ENCODE data around the gene RNF39. TPM values are rescaled to one million over a fixed set of nuclear protein-coding genes. Genes with fewer than 3 reads are reported as not detected.
A peak's percentile ranks its signal among the peaks of the same experiment; 100 is the strongest.

The RNF39 gene
- total RNA-seq, 1 donor from 2014 or later = 18.2 TPM

GRCh38 chr6:30100585-30101443 lies 25.2 kb upstream of the RNF39 start:
- Histone ChIP-seq H3K27ac (peak overlapping the region; percentile 44), H3K4me1 (peaks cover 27% of the 10 kb centered on the region), H3K36me3 (no peaks in the 10 kb centered on the region), H3K9me3 (no peaks in the 10 kb centered on the region), H3K27me3 (no peaks in the 10 kb centered on the region), H3K4me3 (peak overlapping the region; percentile 38 to 41)
- DNase-seq (ENCODE audit: extremely low spot score in 2 of 2) = no peak
- intact Hi-C loops (cut with DNase I) = no loop called here
- TF ChIP-seq, protein P1, sequence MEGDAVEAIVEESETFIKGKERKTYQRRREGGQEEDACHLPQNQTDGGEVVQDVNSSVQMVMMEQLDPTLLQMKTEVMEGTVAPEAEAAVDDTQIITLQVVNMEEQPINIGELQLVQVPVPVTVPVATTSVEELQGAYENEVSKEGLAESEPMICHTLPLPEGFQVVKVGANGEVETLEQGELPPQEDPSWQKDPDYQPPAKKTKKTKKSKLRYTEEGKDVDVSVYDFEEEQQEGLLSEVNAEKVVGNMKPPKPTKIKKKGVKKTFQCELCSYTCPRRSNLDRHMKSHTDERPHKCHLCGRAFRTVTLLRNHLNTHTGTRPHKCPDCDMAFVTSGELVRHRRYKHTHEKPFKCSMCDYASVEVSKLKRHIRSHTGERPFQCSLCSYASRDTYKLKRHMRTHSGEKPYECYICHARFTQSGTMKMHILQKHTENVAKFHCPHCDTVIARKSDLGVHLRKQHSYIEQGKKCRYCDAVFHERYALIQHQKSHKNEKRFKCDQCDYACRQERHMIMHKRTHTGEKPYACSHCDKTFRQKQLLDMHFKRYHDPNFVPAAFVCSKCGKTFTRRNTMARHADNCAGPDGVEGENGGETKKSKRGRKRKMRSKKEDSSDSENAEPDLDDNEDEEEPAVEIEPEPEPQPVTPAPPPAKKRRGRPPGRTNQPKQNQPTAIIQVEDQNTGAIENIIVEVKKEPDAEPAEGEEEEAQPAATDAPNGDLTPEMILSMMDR (IDR thresholded peaks at IDR 0.05) = no peak
- no peak for TF ChIP-seq POLR2A (IDR thresholded peaks at IDR 0.05)
- TF ChIP-seq POLR2AphosphoS5 (IDR thresholded peaks at IDR 0.05; ENCODE audit: insufficient read depth in 1 of 2, low read depth in 1 of 2) = peak in 1 of 2 donors; percentile 51

DNA sequence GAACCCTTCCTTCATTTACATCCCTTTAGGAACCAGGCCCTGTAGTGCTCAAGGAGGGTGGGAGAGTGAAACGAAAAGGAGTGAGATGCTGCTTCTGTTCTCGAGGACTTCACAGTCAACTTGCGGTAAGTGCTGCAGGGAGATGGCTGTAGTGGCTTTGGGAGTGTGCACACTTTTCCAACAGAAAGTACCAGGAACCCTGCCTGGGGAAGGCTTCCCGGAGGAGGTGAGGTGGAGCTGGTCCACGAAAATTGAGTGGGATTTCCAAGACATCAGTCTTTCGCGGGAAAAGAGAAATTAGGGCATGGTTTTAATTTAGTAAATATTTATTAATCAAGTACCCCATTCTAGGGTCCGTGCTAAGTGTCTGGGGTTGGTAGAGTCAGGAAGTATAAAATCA lies 24.6 kb upstream of the RNF39 start:
- intact Hi-C loops (cut with DNase I) = no loop called here

GRCh38 chr6:30097902-30098768 lies 22.6 kb upstream of the RNF39 start:
- no peak for DNase-seq (ENCODE audit: extremely low spot score in 2 of 2)
- Histone ChIP-seq H3K27me3 (no peaks in the 10 kb centered on the region), H3K4me1 (peaks cover 27% of the 10 kb centered on the region), H3K27ac (no peak overlapping the region), H3K36me3 (no peaks in the 10 kb centered on the region), H3K9me3 (no peaks in the 10 kb centered on the region), H3K4me3 (no peak overlapping the region)
- intact Hi-C loops (cut with DNase I) = no loop called here
- TF ChIP-seq POLR2A (IDR thresholded peaks at IDR 0.05) = no peak
- TF ChIP-seq, protein P1 (IDR thresholded peaks at IDR 0.05) = no peak

More for the DNA sequence above, 24.6 kb upstream of the RNF39 start:
- Histone ChIP-seq H3K9me3 (no peaks in the 10 kb centered on the region), H3K27ac (no peak overlapping the region), H3K4me3 (peak overlapping the region in 1 of 2 donors; percentile 41), H3K27me3 (no peaks in the 10 kb centered on the region), H3K36me3 (no peaks in the 10 kb centered on the region), H3K4me1 (peaks cover 27% of the 10 kb centered on the region)
- no peak for DNase-seq (ENCODE audit: extremely low spot score in 2 of 2)
- TF ChIP-seq POLR2A (IDR thresholded peaks at IDR 0.05) (no peak), POLR2AphosphoS5 (IDR thresholded peaks at IDR 0.05; ENCODE audit: insufficient read depth in 1 of 2, low read depth in 1 of 2) (no peak)
- TF ChIP-seq, protein P1 (IDR thresholded peaks at IDR 0.05) = no peak

DNA sequence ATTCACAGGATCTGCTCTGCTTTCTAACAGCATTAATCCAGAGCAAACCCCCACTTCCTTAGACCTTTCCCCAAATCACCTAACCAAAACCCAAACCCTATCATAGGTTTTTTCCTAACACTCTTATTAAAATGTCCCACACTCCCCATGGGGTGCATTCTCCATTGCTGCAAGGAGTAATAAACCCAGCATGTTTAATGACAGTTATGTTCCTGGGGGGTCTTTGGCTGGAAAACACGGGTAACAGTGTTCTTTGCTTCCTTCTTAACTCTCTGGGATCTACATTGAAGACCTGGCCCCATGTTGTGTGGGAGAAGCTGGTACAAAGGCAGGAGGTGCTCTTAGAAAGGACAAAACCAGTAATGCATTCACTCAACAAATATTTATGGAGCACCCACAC lies 21.3 kb upstream of the RNF39 start:
- Histone ChIP-seq H3K4me1 (peaks cover 25% of the 10 kb centered on the region), H3K9me3 (no peaks in the 10 kb centered on the region), H3K4me3 (no peak overlapping the region), H3K27me3 (no peaks in the 10 kb centered on the region), H3K36me3 (no peaks in the 10 kb centered on the region), H3K27ac (no peak overlapping the region)
- intact Hi-C loops (cut with DNase I) = no loop called here
- TF ChIP-seq POLR2A (IDR thresholded peaks at IDR 0.05) (no peak), POLR2AphosphoS5 (IDR thresholded peaks at IDR 0.05; ENCODE audit: insufficient read depth in 1 of 2, low read depth in 1 of 2) (no peak)
- TF ChIP-seq, protein P1 (IDR thresholded peaks at IDR 0.05) = no peak
- no peak for DNase-seq (ENCODE audit: extremely low spot score in 2 of 2)

Measured in vagina (tissue), 2 donors.